Psoas muscle (tissue), 8 donors: Measurements from ENCODE around the gene GNAT2. TPM values are rescaled to one million over a fixed set of nuclear protein-coding genes. Genes with fewer than 3 reads are reported as not detected.

Source experiments
- ATAC-seq, 4 donors: fragments of 200-7000 bp; cut with Tn5 transposase; one replicate each; pipeline ENCODE4 v1.9.1; 2020; ENCODE audit warnings: moderate library complexity in 3 of 4, mild to moderate bottlenecking in 2 of 4
- DNase-seq, 2 donors: peaks; one replicate each; pipeline ENCODE4 v3.0.0-alpha.2; 2020
- H3K27ac ChIP-seq: fragments of 200-600 bp; one replicate; pipeline ENCODE4 v1.8.0; 2022
- H3K27me3 ChIP-seq, 3 donors: fragments of 200-600 bp in 1 of 3; one replicate each; pipeline versions ENCODE4 v1.6.1 to v1.8.0; 2013 to 2022; ENCODE audit warnings: low read length in 2 of 3, mild to moderate bottlenecking in 2 of 3, moderate library complexity in 1 of 3; ENCODE audit not compliant: insufficient read depth in 3 of 3
- H3K36me3 ChIP-seq, 2 donors: fragments of 200-600 bp in 1 of 2; one replicate each; pipeline versions ENCODE4 v1.6.1 to v1.8.0; 2013 to 2022; ENCODE audit warnings: low read depth in 1 of 2, mild to moderate bottlenecking in 1 of 2, moderate library complexity in 1 of 2; ENCODE audit not compliant: insufficient read depth in 1 of 2
- H3K4me1 ChIP-seq: fragments of 200-600 bp; one replicate; pipeline ENCODE4 v1.8.0; 2022
- H3K4me3 ChIP-seq: fragments of 200-600 bp; one replicate; pipeline ENCODE4 v1.8.0; 2022; ENCODE audit warnings: mild to moderate bottlenecking
- H3K9me3 ChIP-seq: fragments of 200-600 bp; one replicate; pipeline ENCODE4 v1.8.0; 2022
- WGBS, 3 donors: extraction: QIAGEN DNeasy Blood & Tissue Kit; methylation state at CpG; one replicate each; pipeline versions ENCODE4 v1.1.6 to v1.1.7; 2013; 5-methylcytosine and 5-hydroxymethylcytosine counted together
- intact Hi-C, 2 donors: fragments of 100-400 bp; cut with DNase I; formaldehyde crosslinking; loops; one replicate each; pipeline versions ENCODE4 v1.11.0 to v1.14.2; 2022
- polyA plus RNA-seq, 3 donors: library from polyadenylated mRNA; stranded (reverse); fragments of 200-250 nt; gene quantifications; one replicate each; pipeline ENCODE4 v1.2.3, GENCODE V29; 2013
- total RNA-seq, 4 donors: library from RNA; stranded (reverse); fragmentation: NEBNext Ultra II Directional in 2 of 4; extraction: Animal tissue kit (Norgen Biotek cat#: 25700) in 2 of 4; gene quantifications; one replicate each; pipeline versions ENCODE4 v1.2.1 to v1.2.4, GENCODE V29; 2021 to 2023
- TF ChIP-seq, protein P1 (sequence below): fragments of 200-600 bp; IDR thresholded peaks from one replicate; pipeline ENCODE4 v1.8.0; 2022; ENCODE audit warnings: antibody characterized with exemption
- donor health status: healthy with polysubstance abuse.
- donor health status: DM: no; HTN: no; CAD: no; lungs with moderate emphysema.
- donor health status: Bipolar disorder and iron deficiency.
- donor health status: healthy.
- donor health status: DM: yes; HTN: yes; CAD: no.
- donor health status: DM: no; HTN: no; CAD: no.
- donor health status: DM: no; HTN: no; CAD: no.
- donor health status: DM: yes; HTN: yes; CAD: no.

Gene GNAT2
- total and polyA plus RNA-seq, 7 donors = 0.07 to 0.16 TPM; not detected in 5

DNA sequence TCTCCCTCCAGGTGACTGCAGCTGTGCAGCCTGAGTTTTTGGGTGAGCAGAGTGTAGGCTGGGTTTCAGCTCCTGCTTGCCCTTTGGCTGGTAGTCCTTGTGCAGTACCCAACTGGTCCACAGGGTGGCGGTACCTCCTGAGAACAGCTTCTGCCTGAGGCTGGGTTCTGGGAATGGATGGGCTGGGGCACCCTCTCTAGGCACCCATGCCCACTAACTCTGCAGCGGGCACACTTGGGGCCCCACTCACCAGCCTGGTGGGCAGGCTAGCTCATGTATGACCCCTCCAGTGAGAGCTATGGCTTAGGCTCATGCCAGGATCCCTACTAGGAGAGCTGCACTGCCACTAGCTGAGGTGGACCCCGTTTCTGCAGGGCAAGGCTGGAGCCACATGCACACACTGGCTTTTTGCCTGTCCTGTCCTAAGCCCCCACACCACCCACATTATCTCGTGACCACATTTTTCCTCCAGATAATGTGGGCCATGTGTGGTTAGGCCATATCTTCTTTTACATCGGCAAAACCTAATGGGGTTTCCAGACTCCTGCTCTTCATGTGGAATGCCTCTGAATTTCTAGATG lies 21.0 kb upstream of the GNAT2 start:
- no peaks in the 10 kb centered on the region for H3K9me3 ChIP-seq
- 42 to 51% (median 49%) methylated on average over 5 of the region's 5 CpGs for WGBS, 3 donors
- peak; percentile 86 to 92 for DNase-seq
- TF ChIP-seq, protein P1, sequence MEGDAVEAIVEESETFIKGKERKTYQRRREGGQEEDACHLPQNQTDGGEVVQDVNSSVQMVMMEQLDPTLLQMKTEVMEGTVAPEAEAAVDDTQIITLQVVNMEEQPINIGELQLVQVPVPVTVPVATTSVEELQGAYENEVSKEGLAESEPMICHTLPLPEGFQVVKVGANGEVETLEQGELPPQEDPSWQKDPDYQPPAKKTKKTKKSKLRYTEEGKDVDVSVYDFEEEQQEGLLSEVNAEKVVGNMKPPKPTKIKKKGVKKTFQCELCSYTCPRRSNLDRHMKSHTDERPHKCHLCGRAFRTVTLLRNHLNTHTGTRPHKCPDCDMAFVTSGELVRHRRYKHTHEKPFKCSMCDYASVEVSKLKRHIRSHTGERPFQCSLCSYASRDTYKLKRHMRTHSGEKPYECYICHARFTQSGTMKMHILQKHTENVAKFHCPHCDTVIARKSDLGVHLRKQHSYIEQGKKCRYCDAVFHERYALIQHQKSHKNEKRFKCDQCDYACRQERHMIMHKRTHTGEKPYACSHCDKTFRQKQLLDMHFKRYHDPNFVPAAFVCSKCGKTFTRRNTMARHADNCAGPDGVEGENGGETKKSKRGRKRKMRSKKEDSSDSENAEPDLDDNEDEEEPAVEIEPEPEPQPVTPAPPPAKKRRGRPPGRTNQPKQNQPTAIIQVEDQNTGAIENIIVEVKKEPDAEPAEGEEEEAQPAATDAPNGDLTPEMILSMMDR = peak; percentile 98
- H3K36me3 ChIP-seq = no peaks in the 10 kb centered on the region
- peak; percentile 74 to 83 (median 80) for ATAC-seq
- H3K4me3 ChIP-seq = no peak overlapping the region
- no peaks in the 10 kb centered on the region for H3K4me1 ChIP-seq
- no peaks in the 10 kb centered on the region for H3K27me3 ChIP-seq
- no peak overlapping the region for H3K27ac ChIP-seq
- intact Hi-C loops = loop anchor here (2.0 to 5.0 kb wide), 5 partner anchors 47 to 342 kb away; partner anchors contain the start of genes AHCYL1 (in 1 of the 2), GNAI3 (in 1 of the 2) and GSTM1 (in 1 of the 2)

DNA sequence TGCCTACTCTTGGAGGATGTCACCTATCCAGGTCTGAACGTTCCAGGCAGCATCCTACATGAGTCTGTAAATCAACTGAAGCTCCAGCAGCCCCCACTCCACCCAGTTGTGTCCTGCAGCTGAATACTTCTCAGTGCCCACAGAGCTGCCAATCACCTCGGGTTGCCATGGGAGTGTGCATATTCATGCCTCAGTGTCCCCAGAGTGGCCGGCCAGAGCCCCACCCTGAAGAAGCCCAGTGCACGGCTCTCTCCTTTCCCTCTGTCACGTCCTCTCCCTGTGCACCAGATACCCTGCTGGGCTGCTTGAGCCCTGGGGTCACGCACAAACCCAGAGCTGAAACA lies 20.4 kb upstream of the GNAT2 start:
- WGBS, 3 donors = 53 to 58% (median 55%) methylated on average over 6 of the region's 6 CpGs
- Histone ChIP-seq H3K4me1 (no peaks in the 10 kb centered on the region), H3K27me3 (no peaks in the 10 kb centered on the region), H3K4me3 (no peak overlapping the region), H3K27ac (no peak overlapping the region), H3K9me3 (no peaks in the 10 kb centered on the region), H3K36me3 (no peaks in the 10 kb centered on the region)
- TF ChIP-seq, protein P1 = no peak
- peak in 1 of 2 donors; percentile 19 for DNase-seq
- ATAC-seq = no peak
- intact Hi-C loops = loop anchor here (2.0 to 5.0 kb wide), 5 partner anchors 47 to 342 kb away; partner anchors contain the start of genes AHCYL1 (in 2 of the 2), GNAI3 (in 1 of the 2) and GSTM1 (in 1 of the 2)

DNA sequence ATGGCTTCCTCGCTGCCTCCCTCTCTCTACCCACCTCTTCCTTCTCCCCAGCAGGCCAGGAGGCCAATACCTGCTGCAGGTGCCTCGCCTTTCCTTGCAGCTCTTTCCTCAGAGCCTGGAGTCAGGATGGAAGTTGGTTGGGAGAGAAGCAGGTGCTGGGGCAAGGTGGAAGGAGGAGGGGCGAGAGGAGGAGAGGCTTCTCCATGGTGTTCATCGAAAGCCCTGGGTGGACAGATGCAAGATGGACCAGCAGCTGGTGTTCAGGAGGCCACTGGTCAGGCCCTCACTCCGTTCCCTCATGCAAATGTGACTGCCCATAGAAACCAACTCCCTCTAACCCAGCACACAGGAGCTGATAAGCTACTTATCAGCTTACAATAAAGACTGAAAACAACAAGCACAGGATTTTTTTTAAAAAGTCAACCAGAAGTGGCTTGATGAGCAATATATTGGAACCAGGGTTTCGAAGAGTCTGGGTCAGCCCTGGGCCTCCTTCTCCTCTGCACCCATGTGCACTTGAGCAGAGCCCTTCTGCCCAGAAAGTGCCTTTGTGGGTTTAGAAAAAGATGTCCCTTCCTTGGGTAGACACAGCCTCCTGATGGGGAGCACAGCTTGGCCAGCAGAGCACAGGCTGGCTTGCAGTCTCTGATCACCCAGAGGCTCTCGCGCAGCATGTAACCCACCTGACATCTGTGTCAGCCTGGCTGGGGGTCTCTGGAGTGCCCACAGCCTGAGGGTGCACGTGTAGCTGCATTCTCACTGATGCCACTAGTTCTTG lies 19.8 kb upstream of the GNAT2 start:
- DNase-seq = no peak
- H3K36me3 ChIP-seq = no peaks in the 10 kb centered on the region
- no peak overlapping the region for H3K4me3 ChIP-seq
- no peak for ATAC-seq
- WGBS, 3 donors = 85 to 90% (median 89%) methylated on average over 9 of the region's 9 CpGs
- no peaks in the 10 kb centered on the region for H3K9me3 ChIP-seq
- no peak overlapping the region for H3K27ac ChIP-seq
- no peaks in the 10 kb centered on the region for H3K4me1 ChIP-seq
- intact Hi-C loops = loop anchor here in 1 of 2 donors (5.0 kb wide), 1 partner anchor 343 kb away; the partner anchor contains the start of gene AHCYL1
- TF ChIP-seq, protein P1 = no peak
- no peaks in the 10 kb centered on the region for H3K27me3 ChIP-seq

DNA sequence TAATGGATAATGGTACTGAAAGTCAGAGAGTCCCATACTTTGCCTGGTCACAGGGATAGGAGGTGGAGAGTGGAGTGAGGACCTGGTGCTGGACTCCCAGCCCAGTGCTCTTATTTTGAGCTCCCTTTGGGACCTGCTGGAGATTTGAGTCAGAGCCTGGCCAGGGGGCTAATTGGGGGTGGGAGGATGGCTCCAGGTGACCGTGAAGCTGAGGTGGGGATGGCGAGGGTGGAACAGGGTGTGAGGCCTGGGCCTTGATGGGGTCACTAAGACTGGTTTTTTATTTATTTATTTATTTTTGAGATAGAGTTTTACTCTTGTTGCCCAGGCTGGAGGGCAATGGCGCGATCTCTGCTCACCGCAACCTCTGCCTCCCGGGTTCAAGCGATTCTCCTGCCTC lies 18.0 kb upstream of the GNAT2 start:
- intact Hi-C loops = loop anchor here in 1 of 2 donors (5.0 kb wide), 1 partner anchor 345 kb away; the partner anchor contains the start of gene AHCYL1
- no peak overlapping the region for H3K27ac ChIP-seq
- H3K27me3 ChIP-seq = no peaks in the 10 kb centered on the region
- no peak overlapping the region for H3K4me3 ChIP-seq
- WGBS, 3 donors = 96 to 98% (median 97%) methylated on average over 7 of the region's 7 CpGs
- H3K36me3 ChIP-seq = no peaks in the 10 kb centered on the region
- no peaks in the 10 kb centered on the region for H3K9me3 ChIP-seq
- TF ChIP-seq, protein P1 = no peak
- no peaks in the 10 kb centered on the region for H3K4me1 ChIP-seq
- no peak for DNase-seq
- no peak for ATAC-seq
